ENCODE data around the gene ZNF84. TPM values are rescaled to one million over a fixed set of nuclear protein-coding genes. Genes with fewer than 3 reads are reported as not detected.

Gene ZNF84
- total RNA-seq, 1 donor from 2014 or later: 33.7 TPM

DNA sequence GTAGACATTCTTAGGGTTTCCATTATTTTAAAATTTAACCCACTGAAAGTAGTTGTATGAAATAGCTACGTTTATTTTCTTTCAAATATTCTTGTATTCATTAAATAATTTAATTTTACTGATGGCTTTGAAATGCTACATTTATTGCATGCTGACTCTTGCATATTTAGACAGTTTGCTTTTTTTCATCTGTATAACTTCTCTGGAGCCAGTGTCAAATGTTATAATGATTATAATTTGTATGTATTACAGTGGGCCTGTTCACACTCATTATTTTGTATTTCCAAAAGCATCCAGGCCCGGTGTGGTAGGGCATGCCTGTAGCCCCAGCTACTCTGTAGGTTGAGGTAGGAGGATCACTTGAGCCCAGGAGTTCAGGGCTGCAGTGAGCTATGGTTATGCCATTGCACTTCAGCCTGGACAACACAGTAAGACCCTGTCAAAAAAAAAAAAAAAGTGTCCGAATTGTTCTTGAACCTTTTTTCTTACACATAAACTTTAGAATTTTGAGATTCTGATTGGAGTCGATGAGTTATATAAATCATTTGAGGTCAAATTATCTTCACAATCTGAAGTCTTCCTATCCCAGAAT is 905 bp downstream of the ZNF84 start:
- H3K9me3 ChIP-seq (ENCODE audit: insufficient read depth, low read depth, low read length): peaks cover 27% of the 10 kb centered on the region
- H3K27me3 ChIP-seq (ENCODE audit: insufficient read depth, low read length): no peaks in the 10 kb centered on the region
- H3K36me3 ChIP-seq (ENCODE audit: insufficient read depth, low read length): peaks cover 20% of the 10 kb centered on the region
- H2AFZ ChIP-seq (ENCODE audit: low read depth, low read length): no peak overlapping the region
- peaks cover 39% of the 10 kb centered on the region for H3K9me3 Mint-ChIP-seq (ENCODE audit: unreplicated experiment)
- peaks cover 55% of the 10 kb centered on the region for H3K79me2 ChIP-seq (ENCODE audit: insufficient read depth, low read length)
- peak overlapping the region; percentile 88 for H3K9ac ChIP-seq (ENCODE audit: low read length)
- peaks cover 9% of the 10 kb centered on the region for H4K20me1 ChIP-seq (ENCODE audit: insufficient read depth, low read length)
- H3K36me3 Mint-ChIP-seq (ENCODE audit: low read depth, unreplicated experiment): peaks cover 43% of the 10 kb centered on the region
- peak overlapping the region; percentile 76 for H3K4me3 ChIP-seq (ENCODE audit: insufficient read depth, low read depth, low read length)
- TF ChIP-seq, protein P1, sequence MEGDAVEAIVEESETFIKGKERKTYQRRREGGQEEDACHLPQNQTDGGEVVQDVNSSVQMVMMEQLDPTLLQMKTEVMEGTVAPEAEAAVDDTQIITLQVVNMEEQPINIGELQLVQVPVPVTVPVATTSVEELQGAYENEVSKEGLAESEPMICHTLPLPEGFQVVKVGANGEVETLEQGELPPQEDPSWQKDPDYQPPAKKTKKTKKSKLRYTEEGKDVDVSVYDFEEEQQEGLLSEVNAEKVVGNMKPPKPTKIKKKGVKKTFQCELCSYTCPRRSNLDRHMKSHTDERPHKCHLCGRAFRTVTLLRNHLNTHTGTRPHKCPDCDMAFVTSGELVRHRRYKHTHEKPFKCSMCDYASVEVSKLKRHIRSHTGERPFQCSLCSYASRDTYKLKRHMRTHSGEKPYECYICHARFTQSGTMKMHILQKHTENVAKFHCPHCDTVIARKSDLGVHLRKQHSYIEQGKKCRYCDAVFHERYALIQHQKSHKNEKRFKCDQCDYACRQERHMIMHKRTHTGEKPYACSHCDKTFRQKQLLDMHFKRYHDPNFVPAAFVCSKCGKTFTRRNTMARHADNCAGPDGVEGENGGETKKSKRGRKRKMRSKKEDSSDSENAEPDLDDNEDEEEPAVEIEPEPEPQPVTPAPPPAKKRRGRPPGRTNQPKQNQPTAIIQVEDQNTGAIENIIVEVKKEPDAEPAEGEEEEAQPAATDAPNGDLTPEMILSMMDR (IDR thresholded peaks at IDR 0.05; ENCODE audit: insufficient read depth, low read depth, low read length): no peak
- no peak for TF ChIP-seq EZH2 (IDR thresholded peaks at IDR 0.05; ENCODE audit: insufficient read depth, low read length)
- H3K27me3 Mint-ChIP-seq (ENCODE audit: low read depth, unreplicated experiment): no peaks in the 10 kb centered on the region
- H3K27ac Mint-ChIP-seq (ENCODE audit: unreplicated experiment): no peak overlapping the region
- H3K27ac ChIP-seq (ENCODE audit: low read depth, low read length): peak overlapping the region; percentile 71
- no peak for DNase-seq (ENCODE audit: low read depth)
- peak overlapping the region; percentile 83 for H3K4me2 ChIP-seq (ENCODE audit: low read length)
- no peak for FAIRE-seq
- no peaks in the 10 kb centered on the region for H3K4me1 ChIP-seq (ENCODE audit: insufficient read depth, low read length)
- peak overlapping the region; percentile 90 for H3K4me3 Mint-ChIP-seq (ENCODE audit: unreplicated experiment)
- no peaks in the 10 kb centered on the region for H3K4me1 Mint-ChIP-seq (ENCODE audit: low read depth, unreplicated experiment)

DNA sequence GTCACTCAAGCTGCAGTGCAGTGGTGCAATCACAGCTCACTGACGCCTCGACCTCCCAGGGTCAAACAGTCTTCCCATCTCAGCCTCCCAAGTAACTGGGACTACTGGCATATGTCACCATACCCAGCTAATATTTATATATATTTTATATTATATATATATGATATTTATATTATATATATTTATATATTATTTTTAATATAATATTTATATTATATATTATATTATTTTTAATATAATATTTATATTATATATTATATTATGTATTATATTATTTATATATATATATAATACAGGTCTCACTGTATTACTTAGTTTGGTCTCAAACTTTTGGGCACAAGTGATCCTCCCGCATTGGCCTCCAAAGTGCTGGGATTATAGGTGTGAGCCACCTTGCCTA is 9.4 kb downstream of the ZNF84 start:
- DNase-seq (ENCODE audit: low read depth): no peak
- FAIRE-seq: no peak
- Histone ChIP-seq H3K27ac (ENCODE audit: low read depth, low read length) (no peak overlapping the region), H3K4me2 (ENCODE audit: low read length) (no peak overlapping the region), H3K9ac (ENCODE audit: low read length) (no peak overlapping the region), H3K4me3 (ENCODE audit: insufficient read depth, low read depth, low read length) (no peak overlapping the region), H2AFZ (ENCODE audit: low read depth, low read length) (no peak overlapping the region), H3K79me2 (ENCODE audit: insufficient read depth, low read length) (peaks cover 46% of the 10 kb centered on the region), H3K36me3 (ENCODE audit: insufficient read depth, low read length) (peaks cover 75% of the 10 kb centered on the region), H4K20me1 (ENCODE audit: insufficient read depth, low read length) (no peaks in the 10 kb centered on the region), H3K4me1 (ENCODE audit: insufficient read depth, low read length) (no peaks in the 10 kb centered on the region), H3K27me3 (ENCODE audit: insufficient read depth, low read length) (no peaks in the 10 kb centered on the region), H3K9me3 (ENCODE audit: insufficient read depth, low read depth, low read length) (peaks cover 69% of the 10 kb centered on the region)
- TF ChIP-seq, protein P1 (IDR thresholded peaks at IDR 0.05; ENCODE audit: insufficient read depth, low read depth, low read length): no peak
- TF ChIP-seq EZH2 (IDR thresholded peaks at IDR 0.05; ENCODE audit: insufficient read depth, low read length): no peak
- Mint-ChIP-seq H3K27me3 (ENCODE audit: low read depth, unreplicated experiment) (no peaks in the 10 kb centered on the region), H3K9me3 (ENCODE audit: unreplicated experiment) (peaks cover 92% of the 10 kb centered on the region), H3K27ac (ENCODE audit: unreplicated experiment) (no peak overlapping the region), H3K4me3 (ENCODE audit: unreplicated experiment) (no peak overlapping the region), H3K36me3 (ENCODE audit: low read depth, unreplicated experiment) (peaks cover 94% of the 10 kb centered on the region), H3K4me1 (ENCODE audit: low read depth, unreplicated experiment) (no peaks in the 10 kb centered on the region)

DNA sequence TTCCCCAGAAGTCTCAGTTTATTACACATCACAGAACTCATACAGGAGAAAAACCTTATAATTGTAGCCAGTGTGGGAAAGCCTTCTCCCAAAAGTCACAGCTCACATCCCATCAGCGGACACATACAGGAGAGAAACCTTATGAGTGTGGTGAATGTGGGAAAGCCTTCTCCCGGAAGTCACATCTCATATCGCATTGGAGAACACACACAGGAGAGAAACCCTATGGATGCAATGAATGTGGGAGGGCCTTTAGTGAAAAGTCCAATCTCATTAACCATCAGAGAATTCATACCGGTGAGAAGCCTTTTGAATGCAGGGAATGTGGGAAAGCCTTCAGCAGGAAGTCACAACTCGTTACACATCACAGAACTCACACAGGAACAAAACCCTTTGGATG is 20.1 kb downstream of the ZNF84 start:
- H3K4me3 Mint-ChIP-seq (ENCODE audit: unreplicated experiment): no peak overlapping the region
- H3K27me3 Mint-ChIP-seq (ENCODE audit: low read depth, unreplicated experiment): no peaks in the 10 kb centered on the region
- peaks cover 78% of the 10 kb centered on the region for H3K36me3 Mint-ChIP-seq (ENCODE audit: low read depth, unreplicated experiment)
- FAIRE-seq (no peak), DNase-seq (ENCODE audit: low read depth) (peak; percentile 12)
- no peaks in the 10 kb centered on the region for H3K27me3 ChIP-seq (ENCODE audit: insufficient read depth, low read length)
- H3K9me3 Mint-ChIP-seq (ENCODE audit: unreplicated experiment): peaks cover 85% of the 10 kb centered on the region
- no peak overlapping the region for H3K9ac ChIP-seq (ENCODE audit: low read length)
- H3K79me2 ChIP-seq (ENCODE audit: insufficient read depth, low read length): no peaks in the 10 kb centered on the region
- TF ChIP-seq, protein P1 (IDR thresholded peaks at IDR 0.05; ENCODE audit: insufficient read depth, low read depth, low read length): no peak
- TF ChIP-seq EZH2 (IDR thresholded peaks at IDR 0.05; ENCODE audit: insufficient read depth, low read length): no peak
- no peaks in the 10 kb centered on the region for H4K20me1 ChIP-seq (ENCODE audit: insufficient read depth, low read length)
- peaks cover 77% of the 10 kb centered on the region for H3K9me3 ChIP-seq (ENCODE audit: insufficient read depth, low read depth, low read length)
- H3K4me1 Mint-ChIP-seq (ENCODE audit: low read depth, unreplicated experiment): no peaks in the 10 kb centered on the region
- H3K27ac ChIP-seq (ENCODE audit: low read depth, low read length): no peak overlapping the region
- no peak overlapping the region for H2AFZ ChIP-seq (ENCODE audit: low read depth, low read length)
- no peaks in the 10 kb centered on the region for H3K4me1 ChIP-seq (ENCODE audit: insufficient read depth, low read length)
- no peak overlapping the region for H3K4me3 ChIP-seq (ENCODE audit: insufficient read depth, low read depth, low read length)
- H3K4me2 ChIP-seq (ENCODE audit: low read length): no peak overlapping the region
- no peak overlapping the region for H3K27ac Mint-ChIP-seq (ENCODE audit: unreplicated experiment)
- peaks cover 37% of the 10 kb centered on the region for H3K36me3 ChIP-seq (ENCODE audit: insufficient read depth, low read length)
